NCI-H146 treated with DMSO at 0.1 percent for 48 hours (cell line): ENCODE measurements around the gene FGF10.

Experiments used
- DNase-seq: peaks from one replicate; lab custom pipeline; 2025; ENCODE audit not compliant: unreplicated experiment; lab: John Stamatoyannopoulos, UW

FGF10 gene

DNA sequence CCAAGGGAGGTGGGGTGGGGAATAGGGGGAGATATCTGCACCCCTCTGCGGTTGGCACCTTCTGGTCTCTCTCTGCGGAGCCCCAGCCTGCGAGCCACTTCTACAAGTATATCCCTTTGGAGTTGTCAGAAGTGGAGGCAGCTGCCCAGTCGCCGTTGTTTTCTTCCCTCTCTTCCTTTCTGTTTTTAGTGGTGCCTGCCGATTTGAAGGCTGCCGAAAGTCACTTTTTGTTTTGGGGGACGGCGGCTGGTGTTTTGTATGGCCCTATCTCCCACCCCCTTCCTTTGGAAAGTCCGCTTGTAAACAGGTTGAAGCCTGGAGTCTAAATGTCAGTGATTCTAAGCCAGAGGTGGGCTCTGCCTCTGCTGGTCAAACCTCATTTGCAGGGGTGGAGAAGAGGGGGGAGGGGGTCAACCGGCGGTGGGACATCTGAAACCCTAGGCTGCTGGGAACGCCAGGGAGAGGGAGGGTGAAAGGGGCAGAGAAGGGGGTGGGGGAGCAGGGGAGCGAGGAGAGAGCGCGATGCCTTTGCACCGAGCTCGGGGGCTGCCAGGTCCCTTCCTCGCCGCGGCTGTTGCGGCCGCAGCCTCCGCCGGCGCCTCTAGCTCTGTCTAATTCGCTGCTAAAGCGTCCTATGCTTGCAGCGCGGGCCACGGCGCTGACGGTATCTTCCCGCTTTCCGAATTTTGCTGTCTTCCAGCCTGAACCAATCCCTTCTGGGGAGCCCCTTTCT is at the start of gene FGF10:
FGF10 (minus strand) TSS at position 331 of the 733 bp plus-strand sequence. CDS start 738 bp downstream, outside the sequence.
- no peak for DNase-seq

DNA sequence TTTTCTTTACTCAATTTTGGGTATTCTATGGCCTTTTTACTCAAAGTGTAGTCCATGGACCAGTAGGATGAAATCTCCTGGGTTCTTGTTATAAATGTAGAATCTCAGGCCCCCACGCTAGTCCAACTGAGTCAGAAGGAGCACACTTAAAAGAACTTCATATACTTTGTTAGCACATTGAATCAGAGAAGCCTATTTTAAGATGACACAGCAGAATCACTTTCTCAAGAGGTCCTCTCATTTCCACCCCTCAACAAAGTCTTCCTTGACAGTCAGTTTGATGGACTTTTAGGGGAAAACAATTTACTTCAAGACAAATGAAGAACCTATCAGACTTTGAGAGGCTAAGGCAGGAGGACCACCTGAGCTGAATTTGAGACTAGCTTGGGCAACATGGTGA is 37.7 kb upstream of the FGF10 start:
- DNase-seq = no peak

DNA sequence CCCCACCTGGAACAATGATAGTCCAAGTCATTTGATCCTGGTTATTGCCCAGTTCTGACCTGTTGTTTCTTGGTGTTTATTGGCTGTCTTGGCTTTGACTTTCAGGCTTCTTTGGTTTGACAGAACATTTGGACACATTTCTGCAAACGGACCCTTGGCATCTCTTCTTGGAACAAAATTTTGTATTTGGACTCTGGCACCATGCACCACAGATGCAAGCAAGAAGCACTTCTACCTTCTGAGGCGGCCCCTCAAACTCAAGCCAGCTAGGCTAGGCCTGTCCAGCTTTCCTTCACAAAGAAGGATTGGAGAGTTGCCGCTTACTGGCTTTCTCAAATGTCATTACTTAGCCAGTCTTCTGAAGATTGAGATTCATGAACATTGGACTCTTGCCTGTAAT is 23.1 kb upstream of the FGF10 start:
- DNase-seq = no peak

DNA sequence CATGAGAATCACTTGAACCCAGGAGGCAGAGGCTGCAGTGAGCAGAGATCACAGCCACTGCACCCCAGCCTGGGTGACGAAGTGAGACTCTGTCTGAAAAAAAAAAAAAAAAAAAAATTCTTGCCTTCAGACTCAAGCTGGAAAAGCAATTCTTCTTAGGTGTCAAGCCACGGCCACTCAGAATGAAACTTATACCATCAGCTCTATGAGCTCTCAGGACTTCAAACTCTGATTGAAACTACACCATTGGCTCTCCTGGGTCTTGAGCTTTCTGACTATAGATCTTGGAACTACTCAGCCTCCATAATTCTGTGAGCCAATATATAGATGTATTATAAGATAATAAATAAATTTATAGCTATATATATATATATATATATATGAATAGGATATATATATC is 12.9 kb upstream of the FGF10 start:
- DNase-seq = no peak

DNA sequence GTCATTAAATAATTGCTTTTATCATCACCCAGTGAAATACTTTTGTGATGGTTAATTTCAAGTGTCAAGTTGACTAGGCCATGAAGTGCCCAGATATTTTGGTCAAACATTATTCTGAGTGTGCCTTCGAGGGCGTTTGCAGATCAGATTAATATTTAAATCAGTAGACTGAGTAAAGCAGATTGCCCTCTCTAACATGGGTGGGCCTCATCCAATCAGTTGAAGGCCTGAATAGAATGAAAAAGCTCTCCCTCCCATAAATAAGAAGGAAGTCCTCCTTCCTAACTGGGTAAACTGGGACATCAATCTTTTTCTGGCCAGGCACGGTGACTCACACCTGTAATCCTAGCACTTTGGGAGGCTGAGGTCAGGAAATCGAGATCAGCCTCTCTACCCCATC is 12.4 kb upstream of the FGF10 start:
- DNase-seq = no peak

DNA sequence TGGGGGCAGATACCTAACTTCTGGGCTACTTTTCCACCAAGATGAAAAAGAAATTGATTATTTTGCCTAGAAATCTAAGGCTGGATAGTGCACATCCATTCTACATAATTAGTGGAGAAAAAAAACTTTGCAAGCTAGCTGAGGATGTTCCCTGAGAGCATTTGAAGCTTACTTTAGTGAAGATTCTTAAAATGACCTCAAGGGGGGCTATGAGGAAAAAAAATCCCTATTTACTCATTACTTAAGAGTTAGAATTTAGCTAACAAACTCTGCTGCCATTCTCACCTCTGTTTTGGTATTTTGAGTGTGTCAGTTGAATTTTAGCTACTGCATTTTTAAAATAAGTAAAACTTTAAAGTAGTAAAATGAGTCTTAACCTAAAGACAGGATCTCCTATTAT is 9.2 kb upstream of the FGF10 start:
- DNase-seq = no peak

DNA sequence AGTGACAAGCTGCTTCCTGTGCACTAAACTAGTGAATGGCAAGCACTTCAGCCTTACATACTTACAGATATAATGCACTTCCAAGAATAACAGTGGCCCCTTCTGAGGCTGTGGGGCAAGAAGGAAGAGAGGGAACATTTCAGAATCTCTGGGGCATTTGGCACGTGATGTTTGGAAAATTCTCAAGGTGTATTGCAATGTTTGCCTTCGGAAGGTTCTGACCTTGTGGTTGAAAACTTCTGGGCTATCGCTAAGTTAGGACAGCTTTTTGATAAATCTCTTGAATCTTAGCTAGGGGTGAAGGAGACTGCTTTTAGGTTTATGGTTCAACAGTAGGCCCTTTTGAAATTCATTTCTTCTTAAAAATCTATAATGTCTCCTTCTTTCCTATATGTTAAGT is 7.1 kb upstream of the FGF10 start:
- DNase-seq = no peak

DNA sequence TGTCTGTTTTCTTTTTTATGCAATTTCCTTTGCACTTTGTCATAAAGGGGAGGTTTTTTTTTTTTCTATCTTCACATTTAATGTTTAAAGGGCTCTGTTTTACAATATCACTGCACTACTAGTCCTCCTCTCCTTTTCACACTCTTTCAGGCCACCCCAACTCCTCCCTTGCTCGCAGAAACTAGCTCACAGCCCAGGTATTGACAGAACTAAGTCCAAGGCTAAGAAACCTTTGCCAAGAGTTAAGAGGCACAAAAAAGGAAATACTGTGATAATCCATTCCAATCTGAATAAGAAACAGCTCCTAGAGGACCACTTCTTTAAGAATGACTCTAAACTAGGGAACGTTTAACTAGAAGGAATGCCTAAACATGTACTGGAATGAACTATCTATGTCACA is 1.1 kb upstream of the FGF10 start:
- no peak for DNase-seq

DNA sequence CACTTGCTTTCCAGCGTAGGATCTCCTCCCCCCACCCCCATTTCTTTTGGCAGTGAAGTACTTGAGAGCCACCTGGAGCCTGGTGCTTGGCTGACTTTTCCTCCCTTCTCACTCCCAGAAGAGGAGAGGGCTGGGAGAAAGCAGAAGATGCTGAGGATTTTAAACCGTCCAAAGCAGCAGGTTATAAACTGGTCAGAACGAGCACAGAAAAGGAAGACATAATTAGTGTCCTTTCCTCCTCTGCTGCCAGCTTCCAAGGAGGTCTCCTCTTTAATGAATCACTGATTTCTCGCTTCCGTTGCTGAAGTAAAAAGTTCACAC is 563 bp upstream of the FGF10 start:
- no peak for DNase-seq

DNA sequence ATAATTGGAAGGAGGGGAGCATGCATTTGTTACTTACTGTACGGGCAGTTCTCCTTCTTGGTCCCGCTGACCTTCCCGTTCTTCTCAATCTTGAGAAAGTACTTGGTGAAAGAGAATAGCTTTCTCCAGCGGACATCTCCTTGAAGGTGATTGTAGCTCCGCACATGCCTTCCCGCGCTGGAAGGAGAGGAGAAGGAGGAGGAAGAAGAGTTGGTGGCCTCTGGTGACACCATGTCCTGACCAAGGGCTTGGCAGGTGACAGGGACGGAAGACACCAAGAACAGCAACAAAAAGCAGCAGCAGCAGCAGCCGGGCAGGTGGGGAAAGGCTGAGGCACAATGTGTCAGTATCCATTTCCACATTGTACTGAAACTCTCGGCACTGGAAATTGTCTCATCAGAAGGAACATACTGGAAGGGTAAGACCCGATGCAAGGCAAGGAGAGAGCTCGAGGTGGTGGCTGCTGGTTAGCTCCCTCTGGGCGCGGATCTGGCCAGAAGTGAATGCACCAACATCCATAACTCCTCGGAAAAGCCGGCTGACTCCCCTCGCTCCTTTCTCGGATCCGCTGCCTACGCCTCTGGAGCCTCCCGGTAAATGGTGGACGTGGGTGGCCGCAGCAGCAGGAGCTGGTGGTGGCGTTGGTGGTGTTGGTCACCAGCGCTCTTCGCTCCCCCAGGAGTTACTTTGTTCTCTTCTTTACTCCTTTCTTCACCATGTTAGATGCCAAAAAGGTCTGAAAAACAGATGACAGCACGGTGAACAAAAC is 715 bp downstream of the FGF10 start:
- no peak for DNase-seq

DNA sequence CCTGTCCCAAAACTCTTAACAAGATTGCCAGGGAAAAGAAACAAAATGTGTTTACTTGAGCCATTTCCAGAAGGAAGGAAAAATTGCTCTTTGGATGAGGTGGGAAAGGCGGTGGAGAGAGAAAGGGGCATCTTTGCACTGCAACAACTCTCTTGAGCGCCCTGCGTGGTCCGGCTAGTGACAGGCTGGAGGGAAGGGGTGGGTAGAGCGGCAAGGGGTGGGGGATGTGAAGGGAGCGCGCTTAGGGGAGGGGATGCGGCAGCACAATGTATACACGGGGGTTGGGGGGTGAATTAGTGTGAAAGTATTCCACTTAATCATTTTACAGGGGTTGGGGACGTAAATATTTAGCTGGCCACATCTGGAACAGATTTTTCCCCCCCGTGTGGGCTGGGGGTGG is 1.3 kb downstream of the FGF10 start:
- no peak for DNase-seq

DNA sequence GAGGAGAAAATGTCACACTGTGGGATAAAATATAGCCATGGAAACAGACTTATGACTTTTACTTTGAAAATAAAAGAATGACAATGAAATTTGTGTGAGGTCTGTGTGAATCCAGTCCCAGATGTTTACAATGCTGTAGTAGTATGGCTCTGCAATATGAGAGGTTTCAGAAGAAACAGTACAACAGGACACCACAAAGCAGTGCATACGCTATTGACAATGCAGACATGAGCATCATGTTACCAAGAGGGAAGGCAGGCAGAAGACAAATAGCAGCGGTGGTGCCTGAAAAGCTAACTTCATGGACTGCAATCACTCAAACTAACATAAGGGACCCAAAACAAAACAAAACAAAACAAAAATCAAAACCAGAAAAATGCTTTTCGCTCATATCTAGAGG is 1.8 kb downstream of the FGF10 start:
- no peak for DNase-seq

DNA sequence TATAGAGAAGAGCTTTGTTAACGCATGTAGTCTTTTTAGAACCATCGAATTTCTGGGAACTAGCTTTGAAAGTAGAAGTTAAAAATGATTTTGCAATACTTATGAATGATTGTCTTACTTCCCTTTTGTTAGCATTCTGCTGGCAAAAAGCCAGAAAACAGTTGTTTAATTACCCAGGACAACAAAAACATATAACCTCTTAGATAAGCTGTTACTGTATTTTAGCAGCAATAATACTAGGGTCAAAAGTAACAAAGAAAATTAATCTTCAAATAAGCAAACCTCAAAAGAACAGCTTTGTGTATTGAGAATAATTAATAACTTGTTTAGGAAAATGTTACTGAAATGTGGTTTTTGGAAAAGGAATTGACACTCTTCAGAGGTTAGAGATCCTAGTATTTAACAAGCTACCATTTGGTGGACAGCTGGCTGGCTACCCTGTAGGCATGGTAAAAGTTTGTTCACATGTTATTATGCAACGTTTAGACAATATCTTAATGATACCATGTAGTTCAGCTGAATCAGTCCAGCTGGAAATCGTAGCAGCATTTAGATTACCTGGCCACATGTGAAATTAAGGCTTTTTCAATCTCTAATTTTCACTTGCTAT is 3.8 kb downstream of the FGF10 start:
- DNase-seq = no peak

DNA sequence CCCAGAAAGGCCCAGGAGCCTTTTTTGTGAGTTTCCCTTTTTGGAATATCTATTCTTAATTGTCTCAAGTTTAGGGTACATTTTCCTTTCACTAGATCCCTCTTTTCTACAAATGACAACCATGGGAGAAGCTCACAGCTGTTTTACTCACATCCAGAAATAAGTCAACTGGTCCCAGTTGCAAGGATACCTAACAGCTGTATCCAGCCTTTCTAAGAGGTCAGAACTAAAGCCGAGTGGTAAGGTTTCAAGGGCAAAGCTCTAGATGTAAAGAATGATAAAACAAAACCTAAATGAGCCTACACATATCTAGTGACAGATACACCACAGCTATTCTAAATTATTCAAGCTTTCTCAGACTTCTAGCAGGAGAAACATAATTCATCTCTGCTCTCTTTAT is 4.4 kb downstream of the FGF10 start:
- no peak for DNase-seq

DNA sequence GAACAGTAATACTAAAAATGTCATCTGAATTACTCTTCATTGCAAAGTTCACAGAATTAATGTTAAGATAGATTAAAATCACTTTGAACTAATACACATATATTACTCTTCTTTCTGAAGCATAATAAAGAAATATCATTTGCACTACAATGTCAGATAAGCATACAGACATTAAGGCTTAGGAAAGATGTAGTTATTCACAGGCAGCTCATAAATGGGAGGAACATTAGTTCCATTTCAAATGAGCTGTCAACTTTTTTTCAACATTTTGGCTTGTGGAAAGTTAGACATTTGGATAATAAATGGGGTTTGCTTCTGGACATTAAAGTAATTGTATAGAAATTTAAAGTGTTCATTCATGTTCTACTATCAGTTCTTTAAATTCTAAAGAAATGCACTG is 6.3 kb downstream of the FGF10 start:
- DNase-seq = no peak

DNA sequence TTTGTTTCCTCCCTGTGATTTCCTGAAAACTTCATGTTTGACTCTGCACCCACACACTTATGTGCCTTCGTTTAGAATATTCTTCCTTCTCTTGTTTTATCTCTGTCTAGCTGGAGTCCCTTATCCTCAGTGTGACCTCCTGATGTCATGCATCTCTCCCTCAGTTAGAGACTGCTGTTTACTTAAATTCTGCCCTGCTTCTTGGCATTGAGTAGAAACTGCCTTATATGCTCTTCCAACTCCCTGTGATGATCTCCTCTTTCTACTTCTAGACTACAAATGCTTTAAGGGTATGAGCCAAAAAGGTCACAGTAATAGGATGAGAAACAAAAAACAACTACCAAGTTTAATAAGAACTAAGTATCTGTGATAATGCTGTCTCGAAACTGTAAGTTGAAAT is 12.2 kb downstream of the FGF10 start:
- no peak for DNase-seq

DNA sequence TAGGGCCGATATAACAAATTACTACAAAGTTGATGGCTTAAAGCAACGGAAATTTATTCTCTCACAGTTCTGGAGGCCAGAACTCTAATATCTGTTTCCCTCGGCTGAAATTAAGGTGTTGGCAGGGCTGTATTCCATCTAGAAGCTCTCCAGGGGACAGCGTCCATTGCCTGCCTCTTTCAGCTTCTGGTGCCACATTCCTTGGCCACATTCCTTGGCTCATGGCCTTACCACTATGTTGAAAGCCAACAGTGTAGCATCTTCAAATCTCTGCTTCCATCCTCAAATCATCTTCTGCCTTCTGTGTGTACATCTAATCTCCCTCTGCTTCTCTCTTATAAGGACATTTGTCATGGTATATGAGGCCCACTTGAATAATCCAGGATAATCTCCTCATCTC is 17.2 kb downstream of the FGF10 start:
- DNase-seq = no peak

DNA sequence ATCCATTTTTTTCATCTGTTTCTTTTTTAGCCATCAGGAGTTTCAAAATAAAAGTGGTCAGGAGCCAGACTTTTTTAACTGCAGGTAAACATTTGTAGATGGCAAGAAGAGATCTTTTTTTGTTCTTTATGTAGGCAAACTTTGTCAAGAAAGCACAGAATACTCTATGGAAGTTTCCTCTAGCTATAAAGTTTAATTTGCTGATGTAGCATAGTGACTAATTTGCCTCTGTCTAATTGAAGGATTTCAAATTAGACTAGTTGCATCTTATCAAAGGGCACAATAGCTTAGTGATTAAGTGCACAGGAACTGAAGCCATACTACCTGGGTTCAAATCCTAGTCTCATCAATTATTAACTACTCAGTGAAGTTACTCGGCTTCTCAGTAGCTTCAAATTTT is 22.0 kb downstream of the FGF10 start:
- no peak for DNase-seq

DNA sequence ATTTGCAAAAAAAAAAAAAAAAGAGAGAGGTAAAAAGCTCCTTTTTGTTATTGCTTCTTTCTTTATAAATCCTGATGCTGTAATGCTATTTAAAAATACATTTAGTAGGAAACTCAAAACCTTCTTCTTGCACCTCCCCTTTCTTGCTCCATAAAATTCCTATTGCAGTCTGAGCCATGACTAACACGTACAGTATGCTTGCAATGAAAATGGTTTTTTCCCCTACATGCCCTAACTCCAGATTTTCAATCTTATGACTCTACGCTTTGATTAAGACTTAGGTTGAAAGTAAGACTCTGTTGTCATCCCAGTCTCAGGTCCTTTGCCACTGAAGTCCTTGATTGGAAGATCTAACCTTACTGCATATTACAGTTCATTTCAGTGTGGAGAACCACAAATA is 23.9 kb downstream of the FGF10 start:
- DNase-seq = no peak

DNA sequence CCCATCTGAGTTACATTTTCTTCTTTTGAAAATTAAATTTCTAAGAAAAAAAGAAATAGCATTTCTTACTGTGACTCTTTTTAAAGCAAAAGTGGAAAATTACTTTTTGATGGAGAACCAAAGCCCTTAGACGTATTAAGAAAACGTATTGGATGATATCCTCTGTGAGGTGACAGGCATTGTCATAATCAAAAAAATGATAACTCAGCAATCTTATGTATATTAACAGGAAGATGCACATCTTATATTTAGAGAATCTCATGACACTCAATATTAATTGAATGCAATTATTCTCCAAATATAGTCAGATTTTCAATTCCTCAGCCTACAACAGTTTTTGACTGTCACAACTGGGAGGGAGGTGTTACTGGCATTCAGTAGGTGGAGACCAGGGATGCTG is 25.1 kb downstream of the FGF10 start:
- no peak for DNase-seq

DNA sequence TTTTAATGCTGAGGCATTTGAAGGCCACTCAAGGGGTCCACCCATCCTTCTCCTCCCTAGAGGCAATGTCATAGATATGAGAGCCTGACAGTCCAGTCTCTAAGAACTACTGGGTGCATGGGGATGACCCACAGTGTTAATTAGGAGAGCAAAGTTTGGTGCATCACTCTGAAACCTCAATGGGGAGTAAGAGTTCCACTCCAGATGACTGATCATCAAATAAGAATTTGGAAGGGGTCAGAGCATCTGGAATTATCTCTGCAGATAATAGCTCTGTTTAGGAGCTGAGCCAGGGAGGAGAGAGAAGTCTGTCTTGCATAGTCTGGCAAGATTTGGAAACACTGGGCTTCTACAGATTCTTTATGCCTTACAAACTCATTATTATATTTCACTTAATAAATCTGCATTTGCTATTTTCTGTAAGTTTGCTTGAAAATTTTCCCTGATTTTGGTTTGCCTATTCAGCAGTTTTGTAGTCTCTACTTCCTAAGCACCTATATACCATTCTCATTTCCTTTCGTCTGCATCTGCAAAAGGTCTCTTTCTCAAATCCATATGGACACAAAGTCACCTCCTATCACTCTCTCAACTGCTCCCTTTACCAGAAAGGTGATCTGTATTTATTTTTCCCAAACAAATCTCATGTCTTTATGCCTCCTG is 27.7 kb downstream of the FGF10 start:
- DNase-seq = no peak

DNA sequence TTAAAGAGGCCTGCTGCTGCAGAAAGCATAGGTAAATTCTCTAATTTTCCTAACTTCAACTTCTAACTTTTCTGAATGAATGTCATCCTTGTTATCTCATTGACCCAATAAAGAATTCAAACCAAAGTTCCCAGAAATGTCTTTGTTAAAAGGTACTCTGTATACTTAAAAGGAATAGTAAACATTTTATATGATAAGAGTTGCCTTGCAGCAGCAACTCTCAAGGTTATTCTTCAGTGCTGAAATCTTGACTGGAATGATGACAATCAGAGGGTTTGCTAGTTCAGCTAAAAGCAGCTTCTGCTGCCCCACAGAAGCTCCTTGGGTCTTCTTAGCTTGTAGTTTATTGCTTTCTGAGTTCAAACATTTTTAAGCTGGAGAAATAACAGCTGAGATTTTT is 28.3 kb downstream of the FGF10 start:
- no peak for DNase-seq
